C4-2B (cell line): ENCODE results near the gene INPP5D.
"Not testable (repeated sequence)": the region's sequence is repeated elsewhere in the genome, so short reads cannot be mapped to it uniquely, and the experiment has no call there.

Experiments used
- H3K27ac ChIP-seq: fragments of 450-650 bp; 2 replicates; pipeline ENCODE4 v1.5.1; 2017
- CTCF ChIP-seq: fragments of 450-650 bp; conservative IDR thresholded peaks from 2 replicates; pipeline ENCODE4 v1.5.1; 2017; ENCODE audit warnings: mild to moderate bottlenecking
- ZFX ChIP-seq: fragments of 450-650 bp; IDR thresholded peaks from 2 replicates; pipeline ENCODE4 v1.6.1; 2017

The INPP5D gene

GRCh38 chr2:233063269-233063975 is 3.3 kb downstream of the INPP5D start:
- TF ChIP-seq ZFX (no peak), CTCF (no peak)

GRCh38 chr2:233063976-233064411 is 3.9 kb downstream of the INPP5D start:
- TF ChIP-seq CTCF (no peak), ZFX (no peak)
- no peak overlapping the region for H3K27ac ChIP-seq

More at GRCh38 chr2:233063269-233063975, 3.3 kb downstream of the INPP5D start:
- H3K27ac ChIP-seq = no peak overlapping the region

GRCh38 chr2:233064530-233065199 is 4.5 kb downstream of the INPP5D start:
- H3K27ac ChIP-seq = no peak overlapping the region
- TF ChIP-seq CTCF = no peak
- TF ChIP-seq ZFX = no peak

GRCh38 chr2:233065200-233065589 is 5.1 kb downstream of the INPP5D start:
- H3K27ac ChIP-seq = not testable (repeated sequence)

GRCh38 chr2:233065954-233066470 is 5.9 kb downstream of the INPP5D start:
- H3K27ac ChIP-seq = no peak overlapping the region
- TF ChIP-seq ZFX (no peak), CTCF (no peak)

DNA sequence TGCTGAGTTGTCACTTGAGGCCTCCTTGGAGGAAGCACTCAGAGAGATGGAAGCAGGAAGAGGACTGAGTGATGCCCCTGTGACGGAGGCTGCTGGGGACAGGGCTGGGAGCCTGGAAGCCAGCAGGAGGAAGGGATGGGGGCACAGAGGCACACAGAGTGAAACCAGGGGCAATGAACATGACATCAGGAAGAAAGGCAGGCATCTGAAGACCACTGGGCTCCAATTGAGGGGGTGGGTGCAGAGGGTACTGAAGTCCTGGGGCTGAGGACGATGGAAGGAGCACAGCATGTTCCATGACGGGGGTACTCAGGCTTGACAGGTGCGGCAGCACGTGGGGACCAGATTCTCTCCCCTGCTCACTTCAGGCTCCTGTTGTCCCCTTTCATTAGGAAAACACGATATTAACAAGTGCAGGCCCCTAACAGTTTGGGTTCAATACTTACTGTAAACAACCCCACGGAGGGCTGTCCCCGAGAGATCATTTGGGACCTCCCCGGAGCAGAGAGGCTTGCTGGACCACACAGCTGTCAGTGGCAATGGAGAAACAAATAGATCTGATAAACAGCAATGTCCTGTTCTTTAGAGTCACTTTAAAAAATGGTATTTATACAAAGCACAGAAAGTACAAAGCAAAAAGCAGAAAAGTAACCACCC is 8.7 kb downstream of the INPP5D start:
- no peak overlapping the region for H3K27ac ChIP-seq
- TF ChIP-seq ZFX = no peak
- TF ChIP-seq CTCF = no peak

- no peak overlapping the region for H3K27ac ChIP-seq
These were observed 12.7 kb downstream of the INPP5D start for GRCh38 chr2:233072838-233073237.

More at GRCh38 chr2:233072838-233073237, 12.7 kb downstream of the INPP5D start:
- TF ChIP-seq ZFX (no peak), CTCF (no peak)
